HG03135 (cell line): ENCODE results near the gene LHFPL3.
"Not testable (repeated sequence)": the region's sequence is repeated elsewhere in the genome, so short reads cannot be mapped to it uniquely, and the experiment has no call there.

Experiments
- ATAC-seq: cut with Tn5 transposase; IDR thresholded peaks from one replicate; pipeline ENCODE4 v1.9.1; 2021; ENCODE audit warnings: mild to moderate bottlenecking, moderate library complexity; ENCODE audit not compliant: unreplicated experiment

Gene LHFPL3

DNA sequence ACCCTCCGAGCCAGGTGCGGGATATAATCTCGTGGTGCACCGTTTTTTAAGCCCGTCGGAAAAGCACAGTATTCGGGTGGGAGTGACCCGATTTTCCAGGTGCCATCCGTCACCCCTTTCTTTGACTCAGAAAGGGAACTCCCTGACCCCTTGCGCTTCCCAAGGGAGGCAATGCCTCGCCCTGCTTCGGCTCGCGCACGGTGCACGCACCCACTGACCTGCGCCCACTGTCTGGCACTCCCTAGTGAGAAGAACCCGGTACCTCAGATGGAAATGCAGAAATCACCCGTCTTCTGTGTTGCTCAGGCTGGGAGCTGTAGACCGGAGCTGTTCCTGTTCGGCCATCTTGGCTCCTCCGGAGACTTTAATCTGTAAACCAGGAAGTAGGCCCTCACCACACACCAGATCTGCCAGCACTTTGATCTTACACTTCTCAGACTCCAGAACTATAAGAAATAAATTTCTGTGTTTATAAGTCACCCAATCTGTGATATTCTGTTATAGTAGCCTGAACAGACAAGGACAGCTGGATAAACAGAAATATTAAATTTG lies 235.0 kb downstream of the LHFPL3 start:
- not testable (repeated sequence) for ATAC-seq

DNA sequence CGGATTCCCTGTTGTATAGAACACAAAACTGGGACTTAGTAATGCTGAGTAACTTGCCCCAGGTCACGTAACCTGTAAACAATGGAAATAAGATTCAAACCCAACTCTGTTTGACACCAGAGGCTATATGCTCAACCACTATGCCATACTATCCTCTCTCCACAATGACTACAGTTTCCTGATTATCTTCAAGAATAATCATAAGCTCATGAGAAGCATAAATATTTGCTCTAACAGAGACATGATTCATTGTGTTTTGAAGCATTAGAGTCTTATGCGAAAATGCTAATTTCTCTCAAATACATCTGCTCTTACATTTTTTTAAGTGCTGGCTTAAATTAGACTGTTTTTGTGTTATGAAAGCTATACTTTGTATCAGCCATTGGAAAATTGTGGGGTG lies 241.3 kb downstream of the LHFPL3 start:
- ATAC-seq, result no peak

DNA sequence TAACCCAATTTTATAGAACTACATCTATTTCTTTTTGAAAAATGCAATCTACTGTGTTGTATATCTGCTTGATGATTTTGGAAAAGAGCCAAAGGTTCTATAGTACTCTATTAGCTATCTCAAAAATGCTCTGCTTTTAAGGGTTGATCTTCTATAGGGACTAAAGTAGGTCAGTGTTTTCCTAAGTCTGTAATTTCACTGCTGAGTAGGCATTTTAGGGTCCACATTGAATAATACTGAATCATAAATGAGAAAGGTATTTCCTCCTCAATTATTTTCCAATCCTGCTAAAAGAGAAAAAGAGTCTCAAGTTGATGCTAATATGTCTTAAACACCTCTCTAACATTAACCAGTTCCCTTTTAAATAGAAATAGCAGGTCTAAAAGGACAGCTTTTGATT lies 244.2 kb downstream of the LHFPL3 start:
- no peak for ATAC-seq

DNA sequence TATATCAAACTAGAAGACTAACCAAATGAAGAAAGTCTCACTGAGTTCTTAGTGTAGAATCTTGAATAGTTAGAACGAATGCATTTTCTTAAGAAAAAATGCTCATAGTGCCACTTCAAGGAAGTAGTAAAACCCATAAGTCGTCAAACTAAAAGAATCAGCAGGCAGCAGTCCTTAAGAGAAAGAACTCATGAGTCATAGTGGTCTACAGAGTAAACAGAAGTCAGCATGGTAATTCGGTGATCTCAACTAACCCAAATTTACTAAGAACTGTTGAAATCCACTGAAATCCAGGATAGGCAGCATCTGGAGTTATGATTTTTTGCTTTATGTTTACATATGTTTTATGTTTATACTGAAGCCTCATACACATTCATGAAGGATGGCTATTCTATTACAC lies 256.2 kb downstream of the LHFPL3 start:
- ATAC-seq, result no peak

DNA sequence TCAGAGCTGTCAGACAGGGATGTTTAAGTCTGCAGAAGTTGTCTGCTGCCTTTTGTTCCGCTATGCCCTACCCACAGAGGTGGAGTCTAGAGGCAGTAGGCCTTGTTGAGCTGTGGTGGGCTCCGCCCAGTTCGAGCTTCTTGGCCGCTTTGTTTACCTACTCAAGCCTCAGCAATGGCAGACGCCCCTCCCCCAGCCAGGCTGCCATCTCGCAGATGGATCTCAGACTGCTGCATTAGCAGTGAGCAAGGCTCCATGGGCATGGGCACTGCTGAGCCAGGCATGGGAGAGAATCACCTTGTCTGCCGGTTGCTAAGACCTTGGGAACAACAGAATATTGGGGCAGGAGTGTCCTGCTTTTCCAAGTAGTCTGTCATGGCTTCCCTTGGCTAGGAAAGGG lies 267.2 kb downstream of the LHFPL3 start:
- not testable (repeated sequence) for ATAC-seq

DNA sequence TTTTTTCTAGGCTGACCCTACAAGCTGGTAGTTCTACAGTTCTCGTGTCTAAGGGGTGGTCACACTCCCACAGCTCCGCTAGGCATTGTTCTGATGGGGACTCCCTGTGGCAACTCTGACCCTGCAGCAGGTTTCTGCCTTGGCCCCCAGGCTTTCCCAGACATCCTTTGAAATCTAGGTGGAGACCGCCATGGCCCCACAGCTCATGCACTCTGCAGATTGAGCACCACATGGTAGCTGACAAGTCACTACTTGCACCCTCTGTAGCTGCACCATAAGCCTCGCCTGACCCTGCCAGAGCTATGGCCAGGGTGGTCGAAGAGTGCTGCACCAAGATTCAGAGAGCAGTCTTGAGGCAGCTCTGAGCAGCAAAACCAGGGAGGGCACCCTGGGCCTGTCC lies 275.6 kb downstream of the LHFPL3 start:
- ATAC-seq, result no peak

DNA sequence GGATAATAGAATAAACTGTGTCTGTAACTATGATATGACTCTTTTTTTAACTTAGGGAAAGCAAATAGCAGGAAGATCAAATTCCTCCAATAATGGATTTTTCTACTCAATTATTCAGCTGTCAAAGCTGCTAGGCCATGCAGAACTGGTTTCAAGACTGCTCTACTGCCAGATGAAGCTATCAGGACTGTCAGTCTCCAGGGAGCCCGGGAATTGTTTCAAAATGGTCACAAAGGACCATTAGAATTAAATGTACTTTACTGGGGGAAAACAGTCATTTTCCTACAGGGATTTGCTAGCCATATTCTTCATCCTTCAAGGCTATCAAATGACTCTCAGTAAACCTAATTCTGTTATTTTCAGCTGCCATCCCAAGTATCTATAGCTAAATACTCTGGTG lies 276.3 kb downstream of the LHFPL3 start:
- no peak for ATAC-seq

DNA sequence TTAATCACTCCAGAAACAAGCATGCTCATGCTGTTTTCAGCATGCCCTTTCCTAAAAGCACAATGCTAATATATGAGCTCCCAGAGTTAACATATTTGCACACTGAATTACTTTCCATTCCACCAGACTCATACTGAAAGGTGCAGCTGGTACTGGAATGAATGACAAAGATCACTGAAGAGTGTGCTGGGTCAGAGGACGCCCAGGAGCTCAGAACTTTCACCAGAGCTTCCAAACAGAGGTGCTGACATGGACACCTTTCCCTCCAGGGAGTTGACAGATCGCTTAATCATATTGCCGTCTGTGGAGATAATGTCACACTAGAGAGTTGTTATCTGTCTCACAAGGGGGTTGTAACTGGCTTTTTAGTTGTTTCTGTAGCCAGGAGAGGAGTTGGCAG lies 292.9 kb downstream of the LHFPL3 start:
- ATAC-seq, result no peak

DNA sequence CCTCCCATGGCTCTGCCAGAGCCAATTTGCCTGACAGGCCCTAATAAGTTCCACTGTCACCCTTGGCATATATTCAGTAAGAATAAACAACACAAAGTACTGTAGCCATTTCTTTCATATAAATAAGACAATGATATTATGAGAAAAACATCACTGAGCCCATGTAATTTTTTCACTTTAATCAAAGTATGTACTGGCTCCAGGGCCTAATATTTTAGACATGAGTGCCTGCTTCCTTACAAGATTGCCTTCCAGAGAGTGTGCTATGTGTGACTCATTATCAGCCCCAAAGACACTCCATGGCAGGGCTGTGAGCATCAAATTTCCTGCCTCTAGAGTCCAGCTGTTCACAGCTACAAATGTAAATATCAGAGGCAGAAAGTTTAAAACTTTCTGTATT lies 297.6 kb downstream of the LHFPL3 start:
- no peak for ATAC-seq

DNA sequence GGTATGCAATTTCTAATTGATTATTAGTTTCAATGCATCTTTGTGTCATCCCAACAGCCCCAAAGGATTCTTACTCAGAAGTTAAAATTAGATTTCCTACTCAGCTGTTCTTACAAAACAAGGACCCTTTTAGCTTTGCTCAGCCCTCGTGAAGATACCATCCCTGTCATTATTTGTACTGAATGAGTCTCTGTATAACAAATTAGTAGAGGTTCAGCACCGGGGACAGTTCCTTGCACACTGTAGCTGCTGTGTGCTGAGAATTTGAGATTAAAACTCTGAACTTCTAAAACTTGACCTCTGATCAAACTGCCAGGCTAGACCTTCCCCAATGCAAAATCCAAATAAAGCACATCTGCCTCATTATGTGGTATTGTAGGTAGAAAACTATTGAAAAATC lies 299.1 kb downstream of the LHFPL3 start:
- ATAC-seq, result no peak

DNA sequence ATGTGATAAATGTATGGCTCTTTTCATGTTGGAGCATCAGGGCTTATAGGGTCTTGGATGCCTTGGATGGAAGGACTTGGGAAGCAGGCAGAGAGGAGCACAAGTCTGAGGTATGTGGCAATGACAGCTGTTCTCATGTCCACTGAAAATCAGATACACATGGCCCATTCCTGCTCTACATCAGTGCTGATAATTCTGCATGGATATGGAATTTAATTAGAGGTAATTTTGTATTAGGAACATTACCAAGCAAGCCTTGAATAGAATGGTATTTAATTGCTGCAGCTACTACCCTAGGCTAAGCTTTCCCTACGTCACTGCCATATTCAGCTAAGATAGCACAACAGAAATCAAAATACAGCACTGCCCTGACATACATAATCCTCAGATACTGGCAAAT lies 299.6 kb downstream of the LHFPL3 start:
- ATAC-seq, result no peak

DNA sequence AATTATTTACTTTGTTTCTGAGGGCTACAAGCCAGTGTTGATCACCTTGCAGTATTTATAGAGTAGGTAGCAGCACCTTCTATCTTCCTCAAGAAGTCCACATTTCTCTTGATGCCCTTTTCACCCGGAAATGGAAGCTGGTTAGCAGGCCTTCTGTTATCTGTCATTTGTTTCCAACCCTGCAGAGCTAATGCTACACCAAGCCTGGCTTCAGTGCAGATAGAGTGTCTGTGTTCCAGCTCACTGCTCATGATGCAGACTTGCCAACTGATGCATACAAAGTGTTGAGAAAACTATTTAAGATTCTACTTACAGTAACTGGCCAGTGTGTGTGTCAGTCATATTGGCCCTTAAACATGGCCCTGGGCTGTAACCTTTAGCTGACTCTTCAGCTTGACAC lies 301.0 kb downstream of the LHFPL3 start:
- no peak for ATAC-seq

DNA sequence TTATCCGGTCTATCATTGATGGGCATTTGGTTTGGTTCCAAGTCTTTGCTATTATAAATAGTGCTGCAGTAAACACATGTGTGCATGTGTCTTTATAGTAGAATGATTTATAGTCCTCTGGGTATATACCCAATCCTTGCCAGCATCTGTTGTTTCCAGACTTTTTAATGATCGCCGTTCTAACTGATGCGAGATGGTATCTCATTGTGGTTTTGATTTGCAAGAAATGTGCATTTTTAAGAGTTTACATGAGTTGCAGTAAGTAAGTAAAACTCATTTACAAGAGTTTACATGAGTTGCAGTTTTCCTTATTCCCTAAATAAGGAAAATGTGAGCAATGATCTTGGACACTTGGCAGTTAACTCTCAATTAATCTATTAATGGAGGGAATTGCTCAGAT lies 312.1 kb downstream of the LHFPL3 start:
- no peak for ATAC-seq

DNA sequence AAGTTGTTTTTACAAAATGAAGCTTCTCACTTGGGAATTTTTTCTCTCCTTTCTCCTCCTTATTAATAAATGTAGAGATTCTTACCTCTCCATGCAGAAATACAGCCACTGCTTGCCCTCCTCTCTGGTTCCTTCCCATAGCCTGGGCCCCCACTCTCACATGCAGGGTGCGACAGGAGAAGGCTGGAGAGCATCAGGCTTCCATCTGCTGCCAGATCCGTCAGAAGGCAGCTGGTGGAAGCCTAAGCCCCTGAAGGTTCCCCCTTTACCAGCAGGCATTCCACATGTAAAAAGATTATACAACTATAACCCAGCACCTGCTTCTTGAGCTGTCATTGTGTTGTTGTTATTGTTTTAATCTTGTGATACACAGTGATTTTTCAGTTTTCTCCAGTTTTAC lies 314.2 kb downstream of the LHFPL3 start:
- no peak for ATAC-seq

DNA sequence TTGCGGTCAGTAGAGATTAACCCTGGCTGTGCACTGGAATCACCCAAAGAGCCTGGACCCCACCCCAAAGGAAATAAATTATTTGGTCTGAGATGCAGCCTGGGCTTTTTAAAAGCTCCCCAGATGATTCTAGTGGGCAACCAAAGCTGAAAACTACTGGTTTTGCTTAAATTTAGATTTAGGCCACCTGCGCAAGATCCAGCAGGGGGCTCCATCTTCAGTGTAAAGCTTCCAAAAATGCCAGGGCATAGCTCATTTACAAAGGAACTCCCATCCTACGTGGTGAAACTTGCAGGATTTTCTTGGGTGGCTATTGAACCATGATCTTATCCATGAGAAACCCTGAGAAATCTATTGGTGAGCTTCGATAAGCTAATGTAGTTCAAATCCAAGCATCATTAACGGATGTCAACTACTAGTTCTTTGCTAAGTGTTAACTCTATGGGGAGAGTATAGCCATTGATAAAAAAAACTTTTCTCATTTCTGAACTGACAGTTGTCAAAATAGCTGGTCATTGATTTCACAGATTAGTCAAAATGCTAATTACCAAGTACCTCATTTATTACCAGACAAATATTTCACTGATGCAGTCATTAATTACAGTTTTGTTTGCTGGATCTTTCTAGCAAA lies 315.3 kb downstream of the LHFPL3 start:
- ATAC-seq, result no peak

DNA sequence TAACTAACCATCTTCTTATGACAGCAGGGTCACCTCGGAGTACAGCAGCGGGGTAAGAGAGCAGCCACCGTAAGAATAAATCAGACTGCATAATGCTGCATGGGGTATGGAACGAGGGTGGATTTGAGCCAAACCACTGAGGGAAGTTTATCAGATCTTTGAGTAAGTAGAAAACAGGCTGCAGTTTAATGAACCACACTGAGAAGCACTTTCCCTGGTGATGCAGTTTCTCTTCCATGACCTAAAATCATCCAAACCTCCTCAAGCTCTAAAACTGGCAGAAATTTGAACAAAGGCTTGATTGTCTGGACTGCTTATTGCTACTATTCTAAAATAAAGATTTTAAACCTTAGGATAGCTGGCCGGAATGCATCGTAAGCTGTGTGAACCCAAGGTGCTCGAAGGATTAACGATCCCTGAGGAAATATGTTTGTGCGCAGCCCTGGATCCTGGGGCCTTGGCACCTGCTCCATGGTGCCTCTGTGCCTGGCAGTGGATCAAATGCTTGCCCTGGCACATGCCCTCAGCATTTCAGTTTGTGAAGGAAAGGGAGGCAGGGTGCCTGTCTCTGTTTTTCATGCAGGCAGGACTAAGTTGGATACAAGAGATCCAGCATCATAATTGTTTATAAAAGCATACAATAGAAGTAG lies 322.7 kb downstream of the LHFPL3 start:
- no peak for ATAC-seq

DNA sequence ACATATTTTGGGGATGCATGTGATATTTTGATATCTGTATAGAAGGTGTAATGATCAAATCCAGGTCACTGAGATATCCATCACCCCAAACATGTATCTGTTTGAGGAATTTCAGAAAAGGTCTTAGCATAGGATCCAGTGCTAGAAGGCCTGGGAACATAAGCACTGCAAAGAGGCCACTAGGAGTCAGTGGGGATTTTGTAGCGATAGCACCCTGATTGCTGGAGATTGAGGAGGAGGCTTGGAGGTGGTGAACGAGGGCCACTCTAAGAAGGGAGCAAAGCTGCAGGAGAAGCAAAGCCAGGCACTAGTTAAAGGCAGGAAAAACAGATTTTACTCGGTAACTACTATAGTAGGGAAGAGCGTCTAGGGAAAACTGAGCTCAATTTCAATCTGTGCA lies 324.0 kb downstream of the LHFPL3 start:
- no peak for ATAC-seq

DNA sequence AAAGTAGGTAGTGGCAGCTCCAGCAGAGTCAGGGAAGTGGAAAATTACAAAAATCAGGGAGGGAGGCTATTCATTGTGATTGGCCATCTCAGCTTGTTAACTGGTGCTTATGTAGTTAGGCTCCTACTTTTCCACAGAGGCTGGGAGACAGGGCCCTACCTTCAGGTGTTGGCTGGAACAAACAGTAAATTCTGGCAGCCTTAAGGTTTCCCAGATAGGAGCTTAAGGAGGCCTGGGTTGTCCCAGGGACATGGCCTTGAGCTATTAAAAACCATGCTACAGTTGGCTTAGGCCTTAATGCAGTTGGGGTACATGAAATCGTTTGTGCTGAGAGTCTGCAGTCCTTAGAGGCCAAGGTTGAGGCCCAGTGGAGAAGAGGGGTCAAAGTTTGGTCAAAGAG lies 324.5 kb downstream of the LHFPL3 start:
- no peak for ATAC-seq

DNA sequence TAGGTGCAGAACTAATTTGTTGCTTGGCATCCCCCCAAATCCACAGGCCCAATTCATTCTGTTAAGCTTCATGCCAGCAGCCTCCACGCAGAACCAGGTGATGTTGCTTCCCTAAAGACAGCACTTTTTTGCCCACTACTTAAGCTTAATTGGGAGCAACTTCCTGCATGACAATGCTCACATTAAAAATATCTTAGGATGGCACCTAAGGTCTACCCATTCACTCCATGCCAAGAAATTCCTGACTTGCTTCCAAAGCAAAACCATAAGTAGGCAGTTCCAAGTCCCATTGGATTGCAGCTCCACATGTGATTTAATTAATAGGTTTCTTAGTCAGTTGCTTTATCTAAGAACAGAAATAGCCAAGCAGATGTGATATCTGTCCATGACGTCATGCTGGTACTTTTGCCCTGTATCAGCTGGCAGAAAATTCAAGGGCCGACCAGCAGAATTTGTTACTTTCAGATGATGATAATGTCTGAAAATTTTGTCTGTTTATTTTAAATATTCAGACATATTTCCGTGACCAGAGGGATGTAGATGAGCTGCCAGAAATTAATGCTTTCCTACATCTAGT lies 325.5 kb downstream of the LHFPL3 start:
- ATAC-seq, result no peak

DNA sequence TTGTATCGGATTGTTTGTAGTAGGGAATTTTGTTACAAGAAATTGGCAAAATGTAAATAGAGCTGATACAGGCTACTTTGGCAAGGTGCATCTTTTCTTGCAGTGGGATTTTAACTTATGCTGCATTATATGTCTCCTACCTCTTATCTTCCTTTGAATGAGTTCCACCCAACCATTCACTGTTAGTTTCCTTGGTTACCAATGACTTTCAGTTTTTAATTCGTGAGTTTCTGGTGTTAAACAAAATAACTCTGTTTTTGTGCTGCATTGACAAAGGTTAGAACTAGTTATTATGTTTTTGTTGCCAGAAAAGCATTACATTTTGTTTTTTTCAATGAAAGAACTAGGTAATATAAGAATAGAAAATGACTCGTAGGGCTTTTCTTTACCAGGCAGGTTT lies 327.2 kb downstream of the LHFPL3 start:
- no peak for ATAC-seq

DNA sequence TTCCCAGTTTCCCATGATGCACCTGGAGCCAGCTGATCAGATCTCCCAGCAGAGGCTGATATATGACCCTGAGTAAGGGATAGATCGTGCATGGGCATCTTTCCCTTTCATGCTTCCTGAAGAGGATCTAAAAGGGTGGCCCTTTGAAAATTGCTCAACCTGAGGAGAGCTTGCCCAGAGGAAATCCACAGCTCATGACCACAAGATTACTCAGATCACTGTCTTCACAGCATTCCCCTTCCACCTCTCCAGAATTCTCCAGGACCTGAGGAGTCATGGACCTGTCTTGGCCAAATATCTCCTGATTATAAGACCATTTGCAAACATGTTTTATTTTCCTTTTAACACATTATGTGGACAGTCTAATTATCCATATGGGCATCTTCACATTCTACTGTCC lies 328.1 kb downstream of the LHFPL3 start:
- no peak for ATAC-seq

DNA sequence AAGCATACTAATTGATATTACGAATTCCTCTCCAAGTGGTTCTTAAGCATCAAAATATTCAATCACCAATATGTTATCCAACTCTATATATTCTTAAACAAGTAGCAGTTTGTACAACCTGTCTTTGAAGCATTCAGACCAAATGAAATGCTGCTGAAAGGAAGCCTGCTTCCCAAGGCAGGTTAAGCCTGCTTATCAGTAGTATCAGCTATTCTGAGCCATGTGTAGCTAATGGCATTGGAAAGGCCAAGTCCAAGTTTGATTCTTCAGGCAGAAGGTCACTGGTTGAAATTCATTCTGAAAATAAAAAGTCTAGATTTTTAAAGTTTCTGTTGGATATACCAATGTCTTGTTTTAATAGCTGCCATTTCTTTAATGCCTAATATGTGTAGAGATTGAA lies 328.7 kb downstream of the LHFPL3 start:
- ATAC-seq, result no peak
